Ishikawa (cell line): Measurements from ENCODE around the gene LILRA1.

ENCODE experiments used
- CEBPB ChIP-seq: IDR thresholded peaks from 2 replicates; pipeline ENCODE4 v1.6.1; 2012
- CREB1 ChIP-seq: IDR thresholded peaks from 2 replicates; pipeline ENCODE4 v1.6.1; 2012; ENCODE audit warnings: low read depth
- EGR1 ChIP-seq: IDR thresholded peaks from 2 replicates; pipeline ENCODE4 v1.6.1; 2012
- EP300 ChIP-seq: IDR thresholded peaks from 2 replicates; pipeline ENCODE4 v1.6.1; 2012; ENCODE audit warnings: borderline replicate concordance
- FOXM1 ChIP-seq: IDR thresholded peaks from 2 replicates; pipeline ENCODE4 v1.6.1; 2012; ENCODE audit warnings: low read depth, borderline replicate concordance
- MAX ChIP-seq: IDR thresholded peaks from 2 replicates; pipeline ENCODE4 v1.6.1; 2012
- NFIC ChIP-seq: IDR thresholded peaks from 2 replicates; pipeline ENCODE4 v1.6.1; 2012
- RAD21 ChIP-seq: IDR thresholded peaks from 2 replicates; pipeline ENCODE4 v1.6.1; 2012; ENCODE audit warnings: low read depth
- REST ChIP-seq: IDR thresholded peaks from 2 replicates; pipeline ENCODE4 v1.6.1; 2012; ENCODE audit warnings: low read depth, mild to moderate bottlenecking
- TAF1 ChIP-seq: IDR thresholded peaks from 2 replicates; pipeline ENCODE4 v1.6.1; 2012; ENCODE audit warnings: low read depth, mild to moderate bottlenecking
- TCF12 ChIP-seq: IDR thresholded peaks from 2 replicates; pipeline ENCODE4 v1.6.1; 2012; ENCODE audit warnings: low read depth
- TEAD4 ChIP-seq: IDR thresholded peaks from 2 replicates; pipeline ENCODE4 v1.6.1; 2012
- USF1 ChIP-seq: IDR thresholded peaks from 2 replicates; pipeline ENCODE4 v1.6.1; 2012
- YY1 ChIP-seq: IDR thresholded peaks from 2 replicates; pipeline ENCODE4 v1.6.1; 2012; ENCODE audit warnings: low read depth
- ZBTB7A ChIP-seq: IDR thresholded peaks from 2 replicates; pipeline ENCODE4 v1.6.1; 2012; ENCODE audit warnings: low read depth

Gene LILRA1

GRCh38 chr19:54608792-54609191, 15.4 kb downstream of the LILRA1 start:
- TF ChIP-seq FOXM1 = no peak
- TF ChIP-seq CREB1 = no peak
- TF ChIP-seq EP300 = no peak
- TF ChIP-seq YY1 = no peak
- TF ChIP-seq TCF12 = no peak
- TF ChIP-seq EGR1 = no peak
- TF ChIP-seq TAF1 = no peak
- TF ChIP-seq TEAD4 = no peak
- TF ChIP-seq NFIC = no peak

GRCh38 chr19:54609356-54609791, 15.9 kb downstream of the LILRA1 start:
- TF ChIP-seq RAD21 (no peak), TAF1 (no peak), CEBPB (no peak), USF1 (no peak), FOXM1 (no peak), ZBTB7A (no peak)

GRCh38 chr19:54612428-54612827, 19.0 kb downstream of the LILRA1 start:
- TF ChIP-seq MAX = no peak
- TF ChIP-seq TCF12 = no peak
- TF ChIP-seq REST = no peak
- TF ChIP-seq NFIC = no peak
- no peak for TF ChIP-seq CEBPB
- TF ChIP-seq FOXM1 = no peak
- TF ChIP-seq TEAD4 = no peak
- TF ChIP-seq ZBTB7A = no peak
- no peak for TF ChIP-seq TAF1
- TF ChIP-seq YY1 = no peak
- TF ChIP-seq EP300 = no peak

- no peak for TF ChIP-seq FOXM1
- TF ChIP-seq EP300 = no peak
- TF ChIP-seq MAX = no peak
- no peak for TF ChIP-seq ZBTB7A
- no peak for TF ChIP-seq EGR1
- no peak for TF ChIP-seq RAD21
- no peak for TF ChIP-seq TAF1
- no peak for TF ChIP-seq REST
- TF ChIP-seq CREB1 = no peak
- no peak for TF ChIP-seq TCF12
- TF ChIP-seq CEBPB = no peak
Measured at GRCh38 chr19:54614726-54615125, 21.3 kb downstream of the LILRA1 start.

- no peak for TF ChIP-seq RAD21
- TF ChIP-seq NFIC = no peak
- TF ChIP-seq ZBTB7A = no peak
- no peak for TF ChIP-seq CREB1
- no peak for TF ChIP-seq EP300
- TF ChIP-seq FOXM1 = no peak
- no peak for TF ChIP-seq EGR1
- TF ChIP-seq REST = no peak
- no peak for TF ChIP-seq TCF12
- no peak for TF ChIP-seq YY1
- no peak for TF ChIP-seq CEBPB
Measured at GRCh38 chr19:54616057-54616456, 22.6 kb downstream of the LILRA1 start.
